ENCODE data around the gene CLDN4.

CLDN4 gene

DNA sequence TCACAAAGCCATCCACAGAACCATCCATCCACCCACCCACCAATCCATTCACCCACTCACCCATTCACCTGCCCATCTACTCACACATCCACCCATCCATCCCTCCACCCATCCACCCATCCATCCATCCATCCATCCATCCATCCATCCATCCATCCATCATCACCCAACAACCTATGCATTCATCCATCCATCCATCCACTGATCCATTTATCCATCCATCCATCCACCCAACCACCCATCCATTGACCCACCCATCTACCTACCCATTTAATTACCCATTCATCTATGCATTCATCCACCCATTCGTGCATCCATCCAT is 35.6 kb downstream of the CLDN4 start (continued):
- TF ChIP-seq, protein P1, sequence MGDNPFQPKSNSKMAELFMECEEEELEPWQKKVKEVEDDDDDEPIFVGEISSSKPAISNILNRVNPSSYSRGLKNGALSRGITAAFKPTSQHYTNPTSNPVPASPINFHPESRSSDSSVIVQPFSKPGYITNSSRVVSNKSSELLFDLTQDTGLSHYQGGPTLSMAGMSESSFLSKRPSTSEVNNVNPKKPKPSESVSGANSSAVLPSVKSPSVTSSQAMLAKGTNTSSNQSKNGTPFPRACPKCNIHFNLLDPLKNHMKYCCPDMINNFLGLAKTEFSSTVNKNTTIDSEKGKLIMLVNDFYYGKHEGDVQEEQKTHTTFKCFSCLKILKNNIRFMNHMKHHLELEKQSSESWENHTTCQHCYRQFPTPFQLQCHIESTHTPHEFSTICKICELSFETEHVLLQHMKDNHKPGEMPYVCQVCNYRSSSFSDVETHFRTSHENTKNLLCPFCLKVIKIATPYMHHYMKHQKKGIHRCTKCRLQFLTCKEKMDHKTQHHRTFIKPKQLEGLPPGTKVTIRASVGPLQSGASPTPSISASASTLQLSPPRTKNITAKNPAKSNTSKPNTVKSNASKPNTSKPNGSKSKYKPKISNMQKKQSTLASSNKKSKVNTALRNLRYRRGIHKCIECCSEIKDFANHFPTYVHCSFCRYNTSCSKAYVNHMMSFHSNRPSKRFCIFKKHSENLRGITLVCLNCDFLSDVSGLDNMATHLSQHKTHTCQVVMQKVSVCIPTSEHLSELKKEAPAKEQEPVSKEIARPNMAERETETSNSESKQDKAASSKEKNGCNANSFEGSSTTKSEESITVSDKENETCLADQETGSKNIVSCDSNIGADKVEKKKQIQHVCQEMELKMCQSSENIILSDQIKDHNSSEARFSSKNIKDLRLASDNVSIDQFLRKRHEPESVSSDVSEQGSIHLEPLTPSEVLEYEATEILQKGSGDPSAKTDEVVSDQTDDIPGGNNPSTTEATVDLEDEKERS (tag by site-specific recombination; IDR thresholded peaks at IDR 0.05) = no peak
- TF ChIP-seq ZNF530 (tag by site-specific recombination; IDR thresholded peaks at IDR 0.05; ENCODE audit: low read depth) (no peak), FEZF1 (tag by site-specific recombination; IDR thresholded peaks at IDR 0.05) (no peak), TCF7L2 (IDR thresholded peaks at IDR 0.05; ENCODE audit: borderline replicate concordance, low read depth, low read length) (no peak), ZNF658 (tag by site-specific recombination; IDR thresholded peaks at IDR 0.05) (no peak), ZNF311 (tag by site-specific recombination; IDR thresholded peaks at IDR 0.05; ENCODE audit: borderline replicate concordance) (peak; percentile 47; the same call in 1 of the 2 replicates), ZBTB17 (tag by site-specific recombination; IDR thresholded peaks at IDR 0.05) (peak; percentile 88), ZNF600 (tag by site-specific recombination; IDR thresholded peaks at IDR 0.05) (no peak), ZNF366 (tag by site-specific recombination; conservative IDR thresholded peaks at IDR 0.05) (peak; percentile 96), ZNF514 (tag by site-specific recombination; IDR thresholded peaks at IDR 0.05) (no peak)

DNA sequence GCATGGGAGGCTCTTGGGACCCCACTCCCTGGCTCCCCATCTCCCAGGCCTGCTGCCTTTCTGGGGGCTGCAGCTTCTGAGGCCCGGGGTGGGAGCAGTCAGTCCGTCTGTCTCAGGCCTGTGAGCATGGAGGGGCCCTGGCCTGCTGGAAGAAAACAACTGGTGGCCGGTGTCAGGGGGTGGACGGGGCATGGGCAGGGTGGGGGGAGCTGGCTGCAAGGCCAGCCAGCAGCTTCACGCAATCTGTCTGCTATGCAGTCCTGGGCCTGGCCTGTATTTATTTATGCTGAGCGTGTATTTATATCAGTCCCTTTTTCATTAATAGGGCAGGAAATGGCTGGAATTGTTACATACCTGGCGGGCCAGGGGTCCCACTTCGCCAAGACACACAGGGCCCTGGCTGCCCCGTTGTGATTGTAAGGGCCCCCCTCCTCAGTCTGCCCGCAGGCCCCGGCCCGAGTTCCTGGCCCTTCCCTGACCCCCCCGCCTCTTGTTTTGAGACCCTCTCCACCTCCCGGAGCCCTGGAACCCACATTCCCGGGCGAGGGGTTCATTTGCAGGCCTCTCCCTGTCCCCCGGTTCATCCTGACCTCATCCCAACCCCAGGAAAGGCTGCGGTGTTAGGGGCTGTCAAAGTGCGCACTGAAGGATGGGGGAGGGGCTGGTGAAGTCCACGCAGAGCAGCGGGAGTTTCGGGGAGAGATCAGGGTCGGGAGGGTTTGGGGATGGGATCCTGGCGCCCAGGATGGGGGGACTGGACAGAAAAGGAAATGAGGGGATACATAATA is 38.4 kb downstream of the CLDN4 start:
- CTCF ChIA-PET = interaction anchor here (1.7 kb wide), 1 partner anchor 110 kb away, joined by 4 read pairs; no protein-coding TSS in a partner anchor
- no peaks in the 10 kb centered on the region for H3K4me1 ChIP-seq (ENCODE audit: control insufficient read depth, insufficient read depth, low read length)
- POLR2A ChIA-PET = no interaction called here
- H3K9me3 ChIP-seq (ENCODE audit: control insufficient read depth, insufficient read depth, low read depth, low read length) = no peaks in the 10 kb centered on the region
- H3K36me3 ChIP-seq (ENCODE audit: control insufficient read depth in 2 of 2, insufficient read depth in 1 of 2, low read length in 2 of 2) = no peaks in the 10 kb centered on the region
- H3K4me3 ChIP-seq (ENCODE audit: low read depth, low read length) = no peak overlapping the region
- no peak overlapping the region for H3K27ac ChIP-seq (ENCODE audit: extremely low read depth, low read depth, low read length)
- no peak for TF ChIP-seq ZBTB17 (tag by site-specific recombination; IDR thresholded peaks at IDR 0.05)
- TF ChIP-seq ZNF16 (tag by site-specific recombination; IDR thresholded peaks at IDR 0.05; ENCODE audit: low read depth) = no peak
- TF ChIP-seq, protein P2, sequence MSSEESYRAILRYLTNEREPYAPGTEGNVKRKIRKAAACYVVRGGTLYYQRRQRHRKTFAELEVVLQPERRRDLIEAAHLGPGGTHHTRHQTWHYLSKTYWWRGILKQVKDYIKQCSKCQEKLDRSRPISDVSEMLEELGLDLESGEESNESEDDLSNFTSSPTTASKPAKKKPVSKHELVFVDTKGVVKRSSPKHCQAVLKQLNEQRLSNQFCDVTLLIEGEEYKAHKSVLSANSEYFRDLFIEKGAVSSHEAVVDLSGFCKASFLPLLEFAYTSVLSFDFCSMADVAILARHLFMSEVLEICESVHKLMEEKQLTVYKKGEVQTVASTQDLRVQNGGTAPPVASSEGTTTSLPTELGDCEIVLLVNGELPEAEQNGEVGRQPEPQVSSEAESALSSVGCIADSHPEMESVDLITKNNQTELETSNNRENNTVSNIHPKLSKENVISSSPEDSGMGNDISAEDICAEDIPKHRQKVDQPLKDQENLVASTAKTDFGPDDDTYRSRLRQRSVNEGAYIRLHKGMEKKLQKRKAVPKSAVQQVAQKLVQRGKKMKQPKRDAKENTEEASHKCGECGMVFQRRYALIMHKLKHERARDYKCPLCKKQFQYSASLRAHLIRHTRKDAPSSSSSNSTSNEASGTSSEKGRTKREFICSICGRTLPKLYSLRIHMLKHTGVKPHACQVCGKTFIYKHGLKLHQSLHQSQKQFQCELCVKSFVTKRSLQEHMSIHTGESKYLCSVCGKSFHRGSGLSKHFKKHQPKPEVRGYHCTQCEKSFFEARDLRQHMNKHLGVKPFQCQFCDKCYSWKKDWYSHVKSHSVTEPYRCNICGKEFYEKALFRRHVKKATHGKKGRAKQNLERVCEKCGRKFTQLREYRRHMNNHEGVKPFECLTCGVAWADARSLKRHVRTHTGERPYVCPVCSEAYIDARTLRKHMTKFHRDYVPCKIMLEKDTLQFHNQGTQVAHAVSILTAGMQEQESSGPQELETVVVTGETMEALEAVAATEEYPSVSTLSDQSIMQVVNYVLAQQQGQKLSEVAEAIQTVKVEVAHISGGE (tag by site-specific recombination; conservative IDR thresholded peaks at IDR 0.05; ENCODE audit: low read depth) = no peak
- TF ChIP-seq GFI1B (tag by site-specific recombination; IDR thresholded peaks at IDR 0.05) = no peak

DNA sequence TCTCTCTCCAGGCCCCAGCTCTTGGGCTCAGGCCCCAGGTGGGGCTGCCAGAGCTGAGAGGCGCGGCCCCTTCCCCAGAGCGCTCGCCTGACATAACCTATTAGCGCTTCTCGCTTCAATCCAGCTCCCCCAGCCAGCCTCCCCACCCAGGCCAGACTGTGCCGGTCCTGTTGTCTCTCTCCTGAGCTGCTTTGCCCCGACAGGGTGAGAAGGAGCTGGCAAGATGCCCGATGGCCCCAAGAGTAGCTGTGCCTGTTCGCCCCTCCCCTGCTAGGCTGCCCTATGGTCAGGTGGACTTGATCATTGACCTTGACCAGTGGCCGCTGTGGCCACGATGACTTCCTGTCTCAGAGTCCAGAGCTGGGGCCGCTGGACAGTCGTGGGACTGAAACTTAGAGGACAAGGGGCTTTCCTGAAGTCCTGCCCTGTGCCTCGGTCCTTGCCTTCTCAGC is 39.3 kb downstream of the CLDN4 start:
- H3K9me3 ChIP-seq (ENCODE audit: control insufficient read depth, insufficient read depth, low read depth, low read length) = no peaks in the 10 kb centered on the region
- ChIA-PET CTCF (interaction anchor here (1.2 kb wide), 1 partner anchor 156 kb away, joined by 9 read pairs; no protein-coding TSS in a partner anchor), POLR2A (no interaction called here)
- H3K4me3 ChIP-seq (ENCODE audit: low read depth, low read length) = no peak overlapping the region
- no peak overlapping the region for H3K27ac ChIP-seq (ENCODE audit: extremely low read depth, low read depth, low read length)
- H3K36me3 ChIP-seq (ENCODE audit: control insufficient read depth in 2 of 2, insufficient read depth in 1 of 2, low read length in 2 of 2) = no peaks in the 10 kb centered on the region
- no peaks in the 10 kb centered on the region for H3K4me1 ChIP-seq (ENCODE audit: control insufficient read depth, insufficient read depth, low read length)
- TF ChIP-seq ZNF184 (tag by site-specific recombination; IDR thresholded peaks at IDR 0.05) (no peak), ZNF747 (tag by site-specific recombination; IDR thresholded peaks at IDR 0.05) (no peak), ZNF133 (tag by site-specific recombination; IDR thresholded peaks at IDR 0.05) (no peak), ZNF560 (tag by site-specific recombination; IDR thresholded peaks at IDR 0.05; ENCODE audit: borderline replicate concordance) (no peak), ZNF248 (tag by site-specific recombination; IDR thresholded peaks at IDR 0.05) (no peak), ZNF223 (tag by site-specific recombination; IDR thresholded peaks at IDR 0.05) (no peak), ZNF423 (tag by site-specific recombination; IDR thresholded peaks at IDR 0.05) (no peak), ZNF140 (tag by site-specific recombination; IDR thresholded peaks at IDR 0.05) (no peak), KLF1 (tag by site-specific recombination; IDR thresholded peaks at IDR 0.05) (no peak), ZNF621 (tag by site-specific recombination; IDR thresholded peaks at IDR 0.05) (no peak), KLF16 (tag by site-specific recombination; IDR thresholded peaks at IDR 0.05) (no peak), ZNF112 (tag by site-specific recombination; IDR thresholded peaks at IDR 0.05) (no peak), KLF9 (tag by site-specific recombination; IDR thresholded peaks at IDR 0.05; ENCODE audit: low read depth) (no peak), ZNF664 (tag by site-specific recombination; IDR thresholded peaks at IDR 0.05) (no peak), ZNF416 (tag by site-specific recombination; IDR thresholded peaks at IDR 0.05) (no peak)
- TF ChIP-seq, protein P3, sequence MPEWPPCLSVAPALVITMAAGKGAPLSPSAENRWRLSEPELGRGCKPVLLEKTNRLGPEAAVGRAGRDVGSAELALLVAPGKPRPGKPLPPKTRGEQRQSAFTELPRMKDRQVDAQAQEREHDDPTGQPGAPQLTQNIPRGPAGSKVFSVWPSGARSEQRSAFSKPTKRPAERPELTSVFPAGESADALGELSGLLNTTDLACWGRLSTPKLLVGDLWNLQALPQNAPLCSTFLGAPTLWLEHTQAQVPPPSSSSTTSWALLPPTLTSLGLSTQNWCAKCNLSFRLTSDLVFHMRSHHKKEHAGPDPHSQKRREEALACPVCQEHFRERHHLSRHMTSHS (tag by site-specific recombination; IDR thresholded peaks at IDR 0.05) = no peak
